ENCODE results near the gene MND1. TPM values are rescaled to one million over a fixed set of nuclear protein-coding genes. Genes with fewer than 3 reads are reported as not detected.
"Not testable (repeated sequence)": the region's sequence is repeated elsewhere in the genome, so short reads cannot be mapped to it uniquely, and the experiment has no call there.

MND1 gene
- total RNA-seq, 2 experiments from 2014 or later = 24.2 to 27.6 TPM

- no peaks in the 10 kb centered on the region for H3K27me3 Mint-ChIP-seq
- H3K4me3 Mint-ChIP-seq = no peak overlapping the region
- peaks cover 36% of the 10 kb centered on the region for H3K4me1 Mint-ChIP-seq
- no peak for DNase-seq
- H3K36me3 Mint-ChIP-seq (ENCODE audit: low read depth) = peaks cover 1% of the 10 kb centered on the region
- H3K9me3 Mint-ChIP-seq = no peaks in the 10 kb centered on the region
- ChIA-PET CTCF (no interaction called here), POLR2A (no interaction called here)
- H3K27ac Mint-ChIP-seq = peak overlapping the region; percentile 3
Measured at GRCh38 chr4:153452658-153453378, 108.3 kb downstream of the MND1 start.

- Mint-ChIP-seq H3K27ac (no peak overlapping the region), H3K4me1 (peaks cover 34% of the 10 kb centered on the region), H3K4me3 (no peak overlapping the region), H3K9me3 (no peaks in the 10 kb centered on the region), H3K36me3 (ENCODE audit: low read depth) (peaks cover 1% of the 10 kb centered on the region), H3K27me3 (no peaks in the 10 kb centered on the region)
- no peak for DNase-seq
- ChIA-PET POLR2A (no interaction called here), CTCF (interaction anchor here (0.8 kb wide), 1 partner anchor 13 kb away, joined by 3 read pairs; the partner anchor contains the start of gene TMEM131L)
Measured at GRCh38 chr4:153453402-153453801, 108.9 kb downstream of the MND1 start.

DNA sequence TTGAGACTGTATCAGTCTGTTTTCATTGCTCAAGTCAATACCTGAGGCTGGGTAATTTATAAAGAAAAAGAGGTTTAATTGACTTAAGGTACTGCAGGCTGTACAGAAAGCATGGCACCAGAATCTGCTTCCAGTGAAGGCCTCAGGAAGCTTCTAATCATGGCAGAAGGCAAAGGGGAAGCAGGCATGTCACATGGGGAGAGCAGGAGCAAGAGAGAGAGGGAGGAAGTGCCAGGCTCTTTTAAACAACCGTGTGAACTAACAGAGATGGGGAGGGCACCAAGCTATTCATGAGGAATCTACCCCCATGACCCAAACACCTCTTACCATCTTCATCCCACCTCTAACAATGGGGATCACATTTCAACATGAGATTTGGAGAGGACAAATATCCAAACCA lies 114.5 kb downstream of the MND1 start:
- Mint-ChIP-seq H3K4me3 (no peak overlapping the region), H3K36me3 (ENCODE audit: low read depth) (peaks cover 1% of the 10 kb centered on the region), H3K4me1 (peaks cover 6% of the 10 kb centered on the region), H3K27ac (no peak overlapping the region), H3K27me3 (no peaks in the 10 kb centered on the region), H3K9me3 (no peaks in the 10 kb centered on the region)
- ChIA-PET CTCF (interaction anchor here (1.1 kb wide), 1 partner anchor 12 kb away, joined by 3 read pairs; no protein-coding TSS in a partner anchor), POLR2A (no interaction called here)
- DNase-seq = no peak

DNA sequence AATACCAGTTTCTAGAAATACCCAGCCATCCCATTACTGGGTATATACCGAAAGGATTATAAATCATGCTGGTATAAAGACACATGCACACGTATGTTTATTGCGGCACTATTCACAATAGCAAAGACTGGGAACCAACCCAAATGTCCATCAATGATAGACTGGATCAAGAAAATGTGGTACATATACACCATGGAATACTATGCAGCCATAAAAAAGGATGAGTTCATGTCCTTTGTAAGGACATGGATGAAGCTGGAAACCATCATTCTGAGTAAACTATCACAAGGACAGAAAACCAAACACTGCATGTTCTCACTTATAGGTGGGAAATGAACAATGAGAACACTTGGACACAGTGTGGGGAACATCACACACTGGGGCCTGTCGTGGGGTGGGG lies 117.1 kb downstream of the MND1 start:
- H3K27me3 Mint-ChIP-seq; H3K4me3 Mint-ChIP-seq; H3K36me3 Mint-ChIP-seq (ENCODE audit: low read depth); DNase-seq; H3K27ac Mint-ChIP-seq; CTCF ChIA-PET; H3K9me3 Mint-ChIP-seq; POLR2A ChIA-PET: not testable (repeated sequence)
- peaks cover 20% of the 10 kb centered on the region for H3K4me1 Mint-ChIP-seq

GRCh38 chr4:153464068-153464467 lies 119.6 kb downstream of the MND1 start:
- peaks cover 20% of the 10 kb centered on the region for H3K36me3 Mint-ChIP-seq (ENCODE audit: low read depth)
- H3K27ac Mint-ChIP-seq = no peak overlapping the region
- H3K4me1 Mint-ChIP-seq = peaks cover 25% of the 10 kb centered on the region
- ChIA-PET CTCF (interaction anchor here (0.5 kb wide), 1 partner anchor 60 kb away, joined by 3 read pairs; no protein-coding TSS in a partner anchor), POLR2A (no interaction called here)
- no peak overlapping the region for H3K4me3 Mint-ChIP-seq
- no peak for DNase-seq
- H3K27me3 Mint-ChIP-seq = no peaks in the 10 kb centered on the region
- no peaks in the 10 kb centered on the region for H3K9me3 Mint-ChIP-seq

Other genes with a start within 250 kb of the MND1 start
- gene TRIM2, start 140.2 kb upstream of the MND1 start, total RNA-seq = under 1 TPM; 0.20 to 0.44 TPM
- 10 to 100 TPM; 49.3 to 56.0 TPM for gene TMEM131L, start 121.7 kb downstream of the MND1 start, total RNA-seq